HG02840 (cell line): ENCODE results near the gene NREP.

ENCODE experiments used
- ATAC-seq: cut with Tn5 transposase; IDR thresholded peaks from one replicate; pipeline ENCODE4 v1.9.1; 2021; ENCODE audit warnings: mild to moderate bottlenecking, moderate library complexity, moderate number of reproducible peaks; ENCODE audit not compliant: unreplicated experiment, low FRiP score

The NREP gene, protein sequence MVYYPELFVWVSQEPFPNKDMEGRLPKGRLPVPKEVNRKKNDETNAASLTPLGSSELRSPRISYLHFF

DNA sequence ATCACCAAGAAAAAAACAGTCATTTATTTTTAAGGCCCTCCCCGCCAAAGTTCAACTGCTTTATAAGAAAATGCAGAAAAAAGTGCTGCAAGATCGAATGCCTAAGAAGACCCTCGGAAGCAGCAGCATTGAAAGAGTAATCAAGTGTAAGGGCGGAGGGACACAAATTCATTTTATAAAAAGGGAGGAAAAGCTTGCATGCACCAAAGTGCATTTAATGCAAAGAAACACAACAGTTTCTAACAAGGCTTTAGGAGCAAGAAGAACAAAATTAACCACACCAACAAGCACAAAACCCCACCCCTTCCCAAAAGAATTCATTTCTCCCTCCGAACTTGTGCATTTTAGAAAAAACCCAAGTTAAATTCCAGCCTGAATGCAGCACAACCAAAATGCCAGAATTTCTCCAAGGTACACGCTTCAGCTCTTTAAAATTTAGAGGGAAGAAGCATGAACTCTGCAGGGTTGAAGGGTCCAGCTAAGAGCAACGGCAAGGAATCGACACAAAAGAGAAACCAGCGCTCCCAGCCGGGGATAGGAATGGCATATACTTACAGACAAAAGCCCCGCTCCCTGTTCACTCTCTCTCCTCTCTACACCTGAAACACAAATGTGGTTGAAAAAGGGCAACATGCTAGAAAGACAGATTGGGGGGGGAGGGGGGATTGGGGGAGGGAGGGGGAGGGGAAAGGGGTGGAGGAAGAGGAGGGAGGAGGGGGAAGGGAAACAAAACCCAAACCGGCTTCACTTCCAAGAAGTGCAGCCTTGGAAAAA lies at the start of gene NREP:
Gene NREP, minus strand, starts transcription at position 614 of the 774 bp plus-strand sequence. CDS start 1,422 bp downstream, outside the sequence.
- no peak for ATAC-seq

DNA sequence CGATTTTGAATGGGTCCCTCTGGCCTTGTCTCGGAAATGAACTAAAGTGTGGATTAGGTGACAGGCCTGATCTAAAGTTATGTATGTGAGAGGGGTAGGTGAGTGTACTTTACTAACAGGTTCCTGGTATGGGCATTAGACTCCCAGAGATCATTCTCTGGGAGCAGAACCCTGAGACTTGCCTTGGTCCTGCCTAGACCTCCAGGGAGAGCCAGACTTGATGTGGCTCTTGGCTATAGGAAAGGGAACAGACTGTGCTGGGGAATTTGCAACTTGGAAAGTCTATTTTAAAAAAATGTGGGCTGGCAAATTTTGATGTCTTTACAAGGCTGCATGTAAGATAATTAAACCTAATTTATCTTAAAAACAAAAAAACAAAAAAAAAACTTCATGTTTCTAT lies 49.8 kb upstream of the NREP start:
- no peak for ATAC-seq

DNA sequence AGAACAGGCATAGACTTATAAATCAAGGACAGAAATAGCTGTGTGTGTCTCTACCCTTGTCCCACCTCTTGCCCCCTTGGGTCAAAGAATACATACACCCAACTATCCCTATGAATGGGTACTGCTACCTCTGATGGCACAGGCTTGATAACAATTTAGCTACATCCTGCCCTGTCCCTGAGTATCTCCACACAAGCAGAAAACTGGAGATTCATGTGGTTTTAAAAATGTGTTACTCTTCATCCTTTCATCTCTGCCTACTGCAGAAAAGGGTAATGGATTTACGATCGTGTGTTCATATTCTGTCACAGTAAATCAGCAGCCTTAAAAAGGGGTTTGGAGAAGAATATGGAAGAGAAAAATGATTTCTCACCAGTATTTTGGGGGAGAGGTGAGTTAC lies 49.2 kb upstream of the NREP start:
- ATAC-seq = no peak

DNA sequence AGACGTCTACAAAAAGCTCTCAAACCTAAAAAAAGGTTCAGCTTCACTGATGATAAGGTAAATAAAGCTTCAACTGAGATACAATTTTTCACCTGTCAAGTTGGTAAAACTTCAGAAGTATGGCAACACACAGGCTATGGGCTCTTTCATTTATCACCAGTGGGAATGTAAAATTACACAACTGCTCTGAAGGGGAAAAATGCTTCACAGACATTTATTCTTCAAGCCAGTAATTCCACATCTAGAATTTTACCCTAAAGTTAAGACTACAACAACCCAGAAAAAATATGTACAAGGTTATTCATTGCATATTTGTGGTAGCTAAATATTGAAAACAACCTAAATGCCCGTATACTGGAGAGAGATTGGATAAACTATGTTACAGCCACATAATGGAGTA lies 48.1 kb upstream of the NREP start:
- ATAC-seq = no peak

DNA sequence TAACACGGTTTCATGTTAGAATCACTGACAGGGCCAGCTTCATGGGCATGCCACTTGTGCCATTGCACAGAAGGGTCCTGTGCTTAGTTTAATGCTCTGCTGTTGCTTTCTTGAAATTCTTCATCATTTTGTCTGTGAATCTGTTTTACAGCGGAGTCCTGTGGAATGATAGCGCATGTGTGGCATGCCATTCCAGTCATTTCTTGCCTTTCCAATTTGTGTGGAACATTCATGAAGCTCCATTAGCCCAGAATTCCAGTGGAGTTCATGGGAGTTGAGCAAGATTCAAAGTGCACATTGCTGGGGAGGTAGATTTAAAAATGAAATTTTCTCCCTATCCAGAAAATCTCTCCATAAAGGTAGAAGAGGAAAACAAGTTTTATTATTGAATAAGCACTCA lies 43.4 kb upstream of the NREP start:
- no peak for ATAC-seq

DNA sequence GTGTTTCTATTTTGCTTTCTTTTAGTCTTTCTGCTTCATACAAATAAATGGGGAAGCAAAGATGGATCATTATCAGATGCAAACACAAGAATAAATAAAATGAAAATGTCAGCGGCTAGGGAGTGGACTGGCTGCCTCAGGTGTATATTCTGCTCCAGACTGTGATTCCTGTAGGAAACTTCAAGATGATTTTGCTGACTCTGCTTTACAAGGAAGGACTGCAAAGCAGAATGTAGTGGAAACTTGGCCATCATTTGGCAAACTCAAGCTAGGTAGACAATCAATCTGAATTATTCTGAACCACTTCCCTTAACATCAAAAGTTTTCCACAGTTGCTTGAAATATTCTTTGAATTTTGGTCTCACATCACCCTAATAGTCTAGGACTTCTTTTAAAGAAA lies 38.1 kb upstream of the NREP start:
- no peak for ATAC-seq

DNA sequence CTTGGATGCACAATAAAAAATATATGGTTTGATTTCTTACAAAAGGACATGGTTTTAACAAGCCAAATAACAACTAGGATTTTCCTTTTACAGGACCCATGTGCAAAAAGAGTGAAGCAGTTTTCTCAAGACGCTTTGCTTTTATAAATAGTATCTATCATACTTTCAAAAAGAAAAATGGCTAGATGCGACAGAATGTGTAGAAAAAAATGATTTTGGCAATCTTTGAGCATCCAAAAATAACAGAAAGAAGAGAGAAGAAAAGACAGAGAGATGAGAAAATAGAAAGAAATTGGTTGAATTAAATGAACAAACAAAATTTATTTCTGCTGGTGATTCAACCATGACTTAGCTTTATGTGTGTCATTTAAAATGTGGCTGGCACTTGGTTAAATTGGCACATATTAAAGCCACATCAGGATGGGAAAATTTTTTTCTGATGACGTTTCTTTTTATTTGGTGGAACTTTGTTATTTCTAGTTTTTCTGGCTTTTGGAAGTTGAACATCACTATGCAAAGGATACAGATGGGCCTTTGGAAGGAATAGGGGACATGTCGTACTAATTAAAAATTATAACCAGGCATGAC lies 35.6 kb upstream of the NREP start:
- ATAC-seq = no peak

DNA sequence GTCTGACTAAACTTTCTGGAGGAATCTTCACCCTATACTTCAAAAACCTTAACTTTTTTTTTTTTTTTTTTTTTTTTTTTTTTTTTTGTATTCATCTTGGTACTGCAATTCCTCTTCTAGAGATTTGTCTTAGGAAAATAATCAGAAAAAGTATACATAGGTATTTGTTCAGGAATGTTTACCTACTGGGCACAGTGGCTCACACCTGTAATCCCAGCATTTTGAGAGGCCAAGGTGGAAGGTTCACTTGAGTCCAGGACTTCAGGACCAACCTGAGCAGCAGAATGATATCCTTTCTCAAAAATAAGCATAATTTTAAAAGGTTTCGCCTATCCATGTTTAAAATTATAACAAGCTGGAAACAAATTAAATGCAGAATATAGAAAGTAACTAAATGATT lies 33.3 kb upstream of the NREP start:
- no peak for ATAC-seq

DNA sequence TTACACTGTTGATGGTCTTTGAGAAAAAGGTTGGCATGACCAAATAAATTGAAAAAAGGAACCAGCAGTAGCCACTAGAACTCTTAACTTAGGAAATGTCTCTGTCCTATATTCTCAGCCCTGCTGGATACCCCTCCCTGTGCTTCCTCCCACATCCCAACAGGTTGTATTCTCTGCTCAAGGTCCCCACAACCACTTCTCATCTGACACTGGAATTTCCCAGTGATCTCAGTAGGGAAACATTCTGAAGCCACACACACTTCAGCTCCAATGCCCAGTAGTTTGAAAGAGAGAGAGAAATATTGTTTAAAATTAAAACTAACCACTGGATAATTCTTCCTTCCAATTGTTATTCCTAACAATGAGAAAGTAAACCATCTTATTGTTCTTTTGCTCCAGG lies 30.0 kb upstream of the NREP start:
- ATAC-seq = no peak

DNA sequence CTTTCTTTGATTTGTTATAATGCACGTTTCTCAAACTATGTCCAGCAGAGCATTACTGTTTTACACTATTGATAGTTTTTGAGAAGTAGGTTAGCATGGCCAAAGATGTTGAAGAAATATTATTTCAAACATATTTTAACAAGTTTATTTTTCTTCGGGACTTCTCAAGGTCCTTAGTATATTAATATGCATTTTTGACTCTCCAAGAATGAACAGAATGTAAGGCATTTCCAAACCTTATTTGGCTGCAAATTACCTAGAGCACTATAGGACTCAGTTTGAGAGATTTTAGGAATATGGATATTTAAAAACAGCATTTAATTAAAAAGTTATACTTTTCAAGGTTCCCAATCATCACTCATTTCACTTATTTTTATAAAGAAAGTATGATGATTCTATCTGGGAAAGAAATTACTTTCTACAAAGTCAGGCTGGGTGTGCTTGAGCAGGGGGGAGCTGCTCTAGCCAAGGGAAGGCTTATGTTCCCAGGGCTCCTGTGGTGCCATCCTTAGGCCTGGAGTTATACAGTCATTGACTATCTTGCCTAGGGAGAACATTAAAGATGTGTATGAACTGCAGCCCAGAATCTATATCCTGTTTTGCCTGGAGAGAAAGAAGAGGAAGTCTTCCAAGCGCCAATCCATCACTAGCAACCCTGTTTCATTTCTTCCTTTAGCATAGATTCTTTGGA lies 27.6 kb upstream of the NREP start:
- no peak for ATAC-seq

DNA sequence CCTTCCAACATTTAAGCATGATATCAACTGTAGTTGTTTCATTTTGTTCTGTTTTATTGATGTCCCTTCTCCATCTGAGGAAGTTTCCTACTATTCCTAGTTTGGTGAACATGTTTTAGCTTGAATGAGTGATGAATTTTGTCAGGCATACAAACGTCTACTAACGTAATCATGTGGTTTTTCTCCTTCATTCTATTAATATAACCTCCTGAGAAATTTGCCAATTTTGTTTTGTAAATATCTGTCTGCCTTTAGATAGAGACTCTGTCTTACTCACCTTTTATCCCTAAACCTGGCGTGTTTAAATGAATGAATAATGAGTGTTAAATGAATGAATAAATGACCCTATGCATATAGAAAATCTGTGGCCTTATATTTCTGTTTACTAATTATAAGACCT lies 26.5 kb upstream of the NREP start:
- ATAC-seq = no peak

DNA sequence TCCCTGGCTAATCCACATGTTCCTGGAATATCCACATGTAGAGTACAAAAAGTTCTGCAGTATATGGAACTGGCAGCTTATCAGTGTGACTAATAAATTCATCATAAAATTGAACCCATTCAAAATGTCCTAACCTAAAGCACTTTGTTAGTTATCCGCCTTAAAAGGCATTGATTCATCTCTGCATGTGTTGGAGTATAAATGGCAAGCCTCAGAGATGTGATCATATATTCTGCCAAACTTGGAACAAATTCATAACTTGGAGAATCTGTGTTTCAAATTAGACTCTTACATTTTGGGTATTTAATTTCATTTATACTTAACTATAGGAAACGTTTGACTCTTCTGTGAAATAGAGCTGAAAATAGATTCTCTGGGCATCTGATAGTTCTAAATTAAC lies 25.2 kb upstream of the NREP start:
- ATAC-seq = no peak

DNA sequence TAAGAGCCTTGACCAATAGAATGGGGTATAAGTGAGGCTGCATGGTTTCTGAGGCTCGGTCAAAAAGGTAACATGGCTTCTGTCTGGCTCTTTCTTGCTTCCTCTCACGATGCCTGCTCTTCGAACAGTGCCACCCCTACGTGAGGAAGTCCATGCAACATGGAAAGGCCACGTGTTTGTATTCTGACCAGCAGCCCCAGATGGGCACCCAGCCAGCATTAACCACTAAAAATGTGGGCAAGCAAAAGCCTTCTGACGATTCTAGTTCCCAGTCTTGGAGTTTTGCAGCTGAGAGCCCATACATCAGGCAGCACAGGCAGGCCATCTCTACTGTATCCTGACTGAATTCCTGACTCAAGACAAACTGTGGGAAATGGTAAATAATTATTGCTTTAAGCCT lies 24.2 kb upstream of the NREP start:
- no peak for ATAC-seq

DNA sequence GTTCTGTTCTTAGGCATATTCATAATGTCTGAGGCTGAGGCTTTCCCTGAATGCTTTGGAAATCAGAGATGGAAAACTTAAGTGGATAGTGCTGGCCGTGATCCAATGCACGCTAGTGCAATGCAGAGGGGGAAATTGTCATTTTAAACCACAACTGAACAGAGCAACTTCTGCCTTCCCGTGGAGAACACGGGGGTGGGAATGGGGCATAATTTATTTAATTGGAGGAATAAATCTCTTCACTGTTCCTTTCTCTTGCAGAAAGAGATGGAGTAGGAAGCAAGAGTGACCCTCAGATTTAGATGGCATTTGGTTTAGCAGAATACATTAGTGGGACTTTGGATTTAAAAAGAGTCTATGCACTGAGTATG lies 22.9 kb upstream of the NREP start:
- ATAC-seq = no peak

DNA sequence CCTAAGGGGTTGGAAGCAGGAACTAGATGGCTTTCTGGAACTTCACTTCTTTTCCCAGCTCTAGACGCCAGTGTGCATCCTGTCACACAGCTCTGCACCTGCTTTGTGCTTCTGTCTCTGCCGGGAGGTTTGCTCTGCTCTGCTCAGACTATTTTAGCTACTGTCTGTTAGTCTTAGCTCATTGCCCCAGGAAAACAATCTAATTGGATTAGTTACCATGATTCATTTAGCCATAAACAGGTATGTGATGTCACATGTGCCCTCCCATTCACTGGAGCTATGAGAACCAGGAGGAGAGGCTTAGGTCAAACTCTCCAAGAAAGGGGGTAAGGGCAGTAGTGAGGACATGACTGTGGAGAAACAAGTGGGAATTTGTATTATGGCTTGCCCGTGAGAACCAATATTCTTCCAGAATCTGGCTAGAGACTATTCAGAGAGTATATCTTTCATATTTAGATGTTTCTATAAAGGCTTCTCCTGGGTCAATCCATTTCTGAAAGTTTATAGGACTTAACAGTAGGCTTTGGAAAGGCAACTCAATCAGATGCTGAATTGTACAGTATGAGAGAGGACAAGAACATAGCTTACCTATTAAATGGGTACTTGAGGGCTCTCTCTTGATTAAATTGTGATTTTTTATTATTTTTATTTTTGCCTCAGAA lies 22.4 kb upstream of the NREP start:
- ATAC-seq = no peak

DNA sequence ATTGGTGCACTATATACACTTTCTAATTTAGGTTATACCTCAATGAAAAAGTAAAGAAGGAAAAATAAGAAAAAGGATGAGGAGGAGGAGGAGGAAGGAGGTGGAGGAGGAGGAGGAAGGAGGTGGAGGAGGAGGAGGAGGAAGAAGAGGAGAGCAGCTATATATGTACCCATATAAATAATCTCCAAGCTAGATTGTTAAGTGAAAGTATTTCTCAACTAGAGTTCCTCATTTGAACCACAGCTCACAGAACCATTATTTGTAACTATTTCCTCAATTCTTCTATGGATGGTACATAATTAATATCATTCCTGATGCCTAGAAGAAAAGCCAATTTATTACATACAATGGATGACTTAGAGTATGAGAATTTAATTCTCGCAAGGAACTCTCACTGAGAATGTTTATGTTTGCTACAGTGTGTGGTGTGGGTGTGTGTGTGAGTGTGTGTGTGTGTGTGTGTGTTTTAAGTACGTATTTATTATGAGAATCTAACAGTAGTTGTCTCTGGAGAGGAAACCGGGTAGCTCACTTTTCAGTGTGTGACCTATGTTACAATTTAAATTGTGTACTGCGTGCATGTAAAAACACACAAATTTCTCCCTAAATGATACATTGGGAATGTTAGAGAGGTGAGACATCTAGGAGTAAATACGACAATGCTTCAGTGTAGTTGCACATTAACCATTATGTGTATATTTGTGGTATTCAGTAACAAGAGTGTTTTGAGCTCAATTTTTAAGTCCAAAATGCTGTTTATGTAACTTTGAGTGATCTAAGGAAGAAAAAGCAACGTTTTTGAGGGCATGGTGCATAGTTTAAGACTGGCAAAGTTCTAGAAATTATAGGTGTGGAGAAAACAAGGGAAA lies 20.2 kb upstream of the NREP start:
- ATAC-seq = no peak

DNA sequence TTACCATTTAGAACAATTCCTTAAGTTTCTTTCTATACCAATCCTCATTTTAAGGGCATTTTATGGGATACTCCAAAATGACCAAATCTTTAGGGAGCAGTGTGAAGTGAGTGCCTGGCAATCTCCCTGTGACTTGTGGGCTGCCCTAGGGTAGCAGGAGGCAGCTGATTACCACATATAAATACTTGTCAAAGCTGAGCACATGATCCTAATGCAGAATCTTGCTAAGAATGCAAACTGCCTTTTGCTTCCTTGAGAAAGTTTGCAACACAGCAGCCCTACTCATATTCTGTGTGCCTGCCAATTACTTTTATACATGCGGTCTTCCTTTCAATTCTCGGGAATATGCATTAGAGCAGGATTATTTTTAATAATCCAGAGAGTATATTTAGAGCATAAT lies 18.2 kb upstream of the NREP start:
- ATAC-seq = no peak

DNA sequence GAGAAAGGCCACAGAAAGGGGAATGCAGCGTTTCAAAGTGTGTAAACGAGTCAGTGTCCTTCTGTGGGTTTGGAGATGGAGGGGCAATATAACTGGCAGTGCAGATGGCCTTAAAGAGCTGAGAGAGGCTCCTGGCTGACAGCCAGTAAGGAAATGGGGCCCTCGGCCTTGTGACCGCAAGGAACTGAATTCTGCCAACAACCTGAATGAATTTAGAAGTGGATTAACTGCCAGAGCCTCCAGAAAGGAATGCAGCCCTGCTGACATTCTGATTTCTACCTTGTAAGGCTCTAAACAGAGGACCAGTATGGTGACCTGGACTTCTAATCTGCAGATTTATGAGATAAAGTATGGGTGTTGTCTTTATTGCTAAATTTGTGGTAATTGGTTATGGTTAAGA lies 17.5 kb upstream of the NREP start:
- no peak for ATAC-seq

DNA sequence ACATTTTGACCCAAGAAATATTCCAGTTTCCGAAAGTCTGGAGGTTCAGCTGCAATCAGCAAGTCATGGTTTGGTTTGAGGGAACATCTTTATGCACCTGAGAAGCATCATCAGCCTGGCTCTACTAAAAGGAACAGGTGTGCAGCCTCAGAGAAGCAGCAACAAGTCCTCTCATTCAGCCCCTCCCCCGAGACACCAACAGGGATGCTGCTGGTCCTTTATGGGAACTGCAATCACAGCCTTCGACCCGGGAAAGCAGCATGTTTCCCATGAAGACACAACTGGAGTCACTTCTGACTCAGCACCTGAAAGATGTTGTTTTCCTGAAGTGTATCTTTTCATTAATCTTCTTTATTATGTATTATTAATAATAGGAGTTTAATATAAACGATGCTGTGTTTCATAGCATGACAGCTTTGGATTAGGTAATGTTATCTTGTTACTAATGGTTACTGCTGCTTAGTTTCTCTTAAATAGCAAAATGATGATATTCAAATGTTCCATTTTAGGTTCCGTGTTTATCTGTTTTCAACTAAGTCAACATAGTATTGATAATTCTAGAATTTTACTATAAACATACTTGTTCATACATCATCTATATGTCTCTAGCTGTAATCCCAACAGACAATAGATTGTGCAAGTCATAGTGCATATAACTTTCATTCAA lies 15.6 kb upstream of the NREP start:
- ATAC-seq = no peak

DNA sequence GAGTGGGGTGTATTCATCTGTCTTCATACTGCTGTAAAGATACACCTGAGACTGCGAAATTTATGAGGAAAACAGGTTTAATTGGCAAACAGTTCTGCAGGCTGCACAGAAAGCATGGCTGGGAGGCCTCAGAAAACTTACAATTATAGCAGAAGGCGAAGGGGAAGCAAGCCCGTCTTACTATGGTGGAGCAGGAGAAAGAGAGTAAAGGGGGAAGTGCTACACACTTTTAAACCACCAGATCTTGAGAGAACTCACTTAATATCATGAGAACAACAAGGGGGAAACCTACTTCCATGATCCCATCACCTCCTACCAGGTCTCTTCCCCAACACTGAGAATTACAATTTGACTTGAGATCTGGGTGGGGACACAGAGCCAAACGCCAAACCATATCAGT lies 12.5 kb upstream of the NREP start:
- ATAC-seq = no peak
